Measurements from ENCODE around the gene ETNK2. TPM values are rescaled to one million over a fixed set of nuclear protein-coding genes. Genes with fewer than 3 reads are reported as not detected.

ETNK2 gene
- total RNA-seq, 2 donors from 2014 or later = 16.7 to 24.4 TPM

- H3K27me3 ChIP-seq (ENCODE audit: control insufficient read depth, insufficient read depth, low read length, poor library complexity, severe bottlenecking) = peaks cover 6% of the 10 kb centered on the region
- no peak overlapping the region for H3K9ac ChIP-seq (ENCODE audit: extremely low read depth, low read length, poor library complexity, severe bottlenecking)
- no peaks in the 10 kb centered on the region for H3K36me3 ChIP-seq (ENCODE audit: control insufficient read depth, insufficient read depth, low read length)
- no peak for DNase-seq
- Mint-ChIP-seq H3K4me1 (no peaks in the 10 kb centered on the region), H3K36me3 (ENCODE audit: low read depth) (no peaks in the 10 kb centered on the region), H3K27me3 (ENCODE audit: insufficient read depth) (peaks cover 28% of the 10 kb centered on the region), H3K4me3 (no peak overlapping the region), H3K9me3 (peaks cover 57% of the 10 kb centered on the region), H3K27ac (no peak overlapping the region)
- 86 to 92% methylated on average over 2 to 4 of the region's 4 CpGs for WGBS, 2 experiments (ENCODE audit: insufficient coverage in 1 of 2, insufficient read length in 1 of 2)
- no peaks in the 10 kb centered on the region for H3K4me1 ChIP-seq (ENCODE audit: control insufficient read depth, insufficient read depth, low read length)
- no peak for TF ChIP-seq CTCF (conservative IDR thresholded peaks at IDR 0.05)
- H3K4me3 ChIP-seq (ENCODE audit: low read length) = no peak overlapping the region
- H3K9me3 ChIP-seq (ENCODE audit: control insufficient read depth, low read length) = peaks cover 40% of the 10 kb centered on the region
- H3K27ac ChIP-seq (ENCODE audit: low read depth, low read length) = no peak overlapping the region
Observed at GRCh38 chr1:204169858-204170257, 18.0 kb upstream of the ETNK2 start.

- WGBS, 2 experiments (ENCODE audit: insufficient coverage in 1 of 2, insufficient read length in 1 of 2) = 91 to 95% methylated on average over 5 of the region's 5 CpGs
- no peak for TF ChIP-seq CTCF (conservative IDR thresholded peaks at IDR 0.05)
- no peak overlapping the region for H3K27ac Mint-ChIP-seq
- H3K27me3 Mint-ChIP-seq (ENCODE audit: insufficient read depth) = peaks cover 21% of the 10 kb centered on the region
- H3K36me3 Mint-ChIP-seq (ENCODE audit: low read depth) = no peaks in the 10 kb centered on the region
- no peak for DNase-seq
- H3K9me3 Mint-ChIP-seq = peaks cover 52% of the 10 kb centered on the region
- Histone ChIP-seq H3K9ac (ENCODE audit: extremely low read depth, low read length, poor library complexity, severe bottlenecking) (no peak overlapping the region), H3K27me3 (ENCODE audit: control insufficient read depth, insufficient read depth, low read length, poor library complexity, severe bottlenecking) (no peaks in the 10 kb centered on the region), H3K9me3 (ENCODE audit: control insufficient read depth, low read length) (peaks cover 40% of the 10 kb centered on the region), H3K4me3 (ENCODE audit: low read length) (no peak overlapping the region), H3K27ac (ENCODE audit: low read depth, low read length) (no peak overlapping the region), H3K4me1 (ENCODE audit: control insufficient read depth, insufficient read depth, low read length) (no peaks in the 10 kb centered on the region), H3K36me3 (ENCODE audit: control insufficient read depth, insufficient read depth, low read length) (no peaks in the 10 kb centered on the region)
- no peaks in the 10 kb centered on the region for H3K4me1 Mint-ChIP-seq
- no peak overlapping the region for H3K4me3 Mint-ChIP-seq
Observed at GRCh38 chr1:204167730-204168129, 15.9 kb upstream of the ETNK2 start.

- H3K4me3 ChIP-seq (ENCODE audit: low read length) = no peak within 1 kb of the TSS
- Mint-ChIP-seq H3K4me3 (no peak within 1 kb of the TSS), H3K27ac (no peak within 1 kb of the TSS), H3K9me3 (peaks cover 39% of the 10 kb centered on the region), H3K4me1 (no peaks in the 10 kb centered on the region), H3K36me3 (ENCODE audit: low read depth) (no peaks in the 10 kb centered on the region), H3K27me3 (ENCODE audit: insufficient read depth) (peaks cover 15% of the 10 kb centered on the region)
- TF ChIP-seq CTCF (conservative IDR thresholded peaks at IDR 0.05) = no peak
- peaks cover 33% of the 10 kb centered on the region for H3K9me3 ChIP-seq (ENCODE audit: control insufficient read depth, low read length)
- DNase-seq = no peak
- no peaks in the 10 kb centered on the region for H3K36me3 ChIP-seq (ENCODE audit: control insufficient read depth, insufficient read depth, low read length)
- no peak within 1 kb of the TSS for H3K9ac ChIP-seq (ENCODE audit: extremely low read depth, low read length, poor library complexity, severe bottlenecking)
- H3K27ac ChIP-seq (ENCODE audit: low read depth, low read length) = no peak within 1 kb of the TSS
- 90 to 97% methylated on average over 3 to 5 of the region's 5 CpGs for WGBS, 2 experiments (ENCODE audit: insufficient coverage in 1 of 2, insufficient read length in 1 of 2)
- peaks cover 5% of the 10 kb centered on the region for H3K27me3 ChIP-seq (ENCODE audit: control insufficient read depth, insufficient read depth, low read length, poor library complexity, severe bottlenecking)
- no peaks in the 10 kb centered on the region for H3K4me1 ChIP-seq (ENCODE audit: control insufficient read depth, insufficient read depth, low read length)
Observed at GRCh38 chr1:204166219-204166618, 14.4 kb upstream of the ETNK2 start, which contains the start of gene REN. REN (minus strand) TSS chr1:204166337; CDS start chr1:204166293, 44 bp downstream.
